NCI-H748 treated with DMSO at 0.1 percent for 48 hours (cell line): Measurements from ENCODE around the gene GH1.
"Not testable (repeated sequence)": the region's sequence is repeated elsewhere in the genome, so short reads cannot be mapped to it uniquely, and the experiment has no call there.

Experiments used
- DNase-seq: peaks from one replicate; lab custom pipeline; 2025; lab: John Stamatoyannopoulos, UW

Gene GH1

GRCh38 chr17:63926164-63926563 is 7.5 kb upstream of the GH1 start:
- no peak for DNase-seq

- no peak for DNase-seq
These were observed 7.0 kb upstream of the GH1 start for GRCh38 chr17:63925615-63926014.

GRCh38 chr17:63922402-63922801 is 3.8 kb upstream of the GH1 start:
- DNase-seq: not testable (repeated sequence)

GRCh38 chr17:63920779-63921178 is 2.1 kb upstream of the GH1 start:
- not testable (repeated sequence) for DNase-seq

GRCh38 chr17:63920050-63920449 is 1.4 kb upstream of the GH1 start:
- not testable (repeated sequence) for DNase-seq

- DNase-seq: peak; percentile 17
These were observed 678 bp upstream of the GH1 start for GRCh38 chr17:63919311-63919723.

GRCh38 chr17:63918305-63918704 is 334 bp downstream of the GH1 start:
- no peak for DNase-seq

GRCh38 chr17:63917646-63918045 is 993 bp downstream of the GH1 start:
- DNase-seq: no peak

- not testable (repeated sequence) for DNase-seq
These were observed 1.4 kb downstream of the GH1 start for GRCh38 chr17:63917206-63917605.

GRCh38 chr17:63916566-63917185 is 2.0 kb downstream of the GH1 start:
- no peak for DNase-seq

- DNase-seq: not testable (repeated sequence)
These were observed 2.9 kb downstream of the GH1 start for GRCh38 chr17:63915753-63916152.

GRCh38 chr17:63914471-63914870 is 4.2 kb downstream of the GH1 start:
- DNase-seq: no peak

GRCh38 chr17:63911657-63912100 is 7.0 kb downstream of the GH1 start:
- peak; percentile 17 for DNase-seq

- DNase-seq: no peak
These were observed 7.5 kb downstream of the GH1 start, which contains the start of gene CSHL1 for GRCh38 chr17:63911041-63911635. CSHL1 (minus strand) TSS chr17:63911258; CDS start chr17:63911196, 62 bp downstream.

- no peak for DNase-seq
These were observed 8.5 kb downstream of the GH1 start for GRCh38 chr17:63910096-63910495.

GRCh38 chr17:63909586-63909985 is 9.1 kb downstream of the GH1 start:
- not testable (repeated sequence) for DNase-seq

- DNase-seq: peak; percentile 6
These were observed 11.4 kb downstream of the GH1 start for GRCh38 chr17:63907161-63907778.

GRCh38 chr17:63904796-63905195 is 13.8 kb downstream of the GH1 start:
- DNase-seq: not testable (repeated sequence)

GRCh38 chr17:63903787-63904201 is 14.8 kb downstream of the GH1 start:
- DNase-seq: not testable (repeated sequence)

GRCh38 chr17:63901971-63902370 is 16.7 kb downstream of the GH1 start:
- not testable (repeated sequence) for DNase-seq

GRCh38 chr17:63898899-63899798 is 19.5 kb downstream of the GH1 start:
- DNase-seq: not testable (repeated sequence)
